HG03571 (cell line): ENCODE measurements around the gene TRIM50.
"Not testable (repeated sequence)": the region's sequence is repeated elsewhere in the genome, so short reads cannot be mapped to it uniquely, and the experiment has no call there.

Experiments
- ATAC-seq: cut with Tn5 transposase; IDR thresholded peaks from one replicate; pipeline ENCODE4 v1.9.1; 2021; ENCODE audit not compliant: unreplicated experiment

Gene TRIM50

GRCh38 chr7:73350306-73351068 is 22.6 kb upstream of the TRIM50 start:
- ATAC-seq, result no peak

DNA sequence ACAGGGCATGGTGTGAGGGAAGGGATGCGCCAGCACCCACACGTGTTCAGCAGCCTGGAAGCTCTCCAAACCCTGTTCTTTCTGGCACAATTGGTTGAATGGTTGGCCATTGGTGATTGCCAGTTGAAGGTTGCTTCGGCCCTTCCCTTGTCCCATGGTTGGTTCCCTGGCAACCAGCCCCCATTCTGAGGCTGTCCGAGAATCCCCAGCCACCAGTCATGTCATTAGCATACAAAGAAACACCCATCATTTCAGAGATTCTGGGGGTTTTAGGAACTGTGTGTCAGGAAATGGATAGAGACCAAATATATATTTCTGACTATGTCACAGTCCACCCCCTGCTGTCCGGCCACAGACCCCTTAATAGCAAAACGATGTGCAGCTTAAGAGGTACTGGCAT is 21.9 kb upstream of the TRIM50 start:
- no peak for ATAC-seq

DNA sequence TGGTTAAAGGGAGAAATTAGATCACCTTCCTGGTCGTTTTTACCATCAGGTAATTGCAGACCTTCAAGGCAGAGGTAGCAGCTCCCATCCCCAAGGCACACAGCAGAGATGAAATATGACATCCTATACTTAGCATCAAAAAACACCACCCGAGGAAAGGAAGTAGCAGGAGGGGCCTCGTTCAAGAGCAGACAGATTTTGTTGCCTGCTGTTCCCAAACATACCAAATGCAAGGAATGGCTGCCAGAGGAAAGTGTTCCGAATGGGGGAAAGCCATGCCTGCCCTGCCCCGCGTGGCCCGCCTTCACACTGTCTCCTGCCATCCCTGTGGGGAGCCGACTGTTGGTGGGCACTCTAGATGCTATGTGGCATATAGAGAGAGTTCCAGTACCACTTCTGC is 18.1 kb upstream of the TRIM50 start:
- ATAC-seq, result no peak

DNA sequence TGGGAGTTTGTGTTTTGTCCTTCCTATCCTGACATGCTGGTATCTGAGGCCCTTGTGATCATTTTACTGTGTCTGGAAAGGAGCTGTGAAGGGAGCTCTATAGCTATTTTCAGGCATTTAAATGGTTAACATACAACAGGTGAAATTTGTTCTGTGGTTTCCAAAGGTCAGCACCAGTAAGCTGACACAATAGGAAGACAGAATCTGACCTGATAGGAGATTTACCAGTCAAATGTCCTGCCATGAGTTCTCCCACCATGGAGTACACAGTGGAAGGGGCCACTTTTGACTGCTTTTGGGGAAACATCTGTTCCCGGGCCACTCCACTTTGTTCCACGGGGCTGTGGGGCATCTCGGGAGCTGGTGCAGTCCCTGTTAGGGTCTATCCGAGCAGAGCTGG is 17.7 kb upstream of the TRIM50 start:
- ATAC-seq, result no peak

DNA sequence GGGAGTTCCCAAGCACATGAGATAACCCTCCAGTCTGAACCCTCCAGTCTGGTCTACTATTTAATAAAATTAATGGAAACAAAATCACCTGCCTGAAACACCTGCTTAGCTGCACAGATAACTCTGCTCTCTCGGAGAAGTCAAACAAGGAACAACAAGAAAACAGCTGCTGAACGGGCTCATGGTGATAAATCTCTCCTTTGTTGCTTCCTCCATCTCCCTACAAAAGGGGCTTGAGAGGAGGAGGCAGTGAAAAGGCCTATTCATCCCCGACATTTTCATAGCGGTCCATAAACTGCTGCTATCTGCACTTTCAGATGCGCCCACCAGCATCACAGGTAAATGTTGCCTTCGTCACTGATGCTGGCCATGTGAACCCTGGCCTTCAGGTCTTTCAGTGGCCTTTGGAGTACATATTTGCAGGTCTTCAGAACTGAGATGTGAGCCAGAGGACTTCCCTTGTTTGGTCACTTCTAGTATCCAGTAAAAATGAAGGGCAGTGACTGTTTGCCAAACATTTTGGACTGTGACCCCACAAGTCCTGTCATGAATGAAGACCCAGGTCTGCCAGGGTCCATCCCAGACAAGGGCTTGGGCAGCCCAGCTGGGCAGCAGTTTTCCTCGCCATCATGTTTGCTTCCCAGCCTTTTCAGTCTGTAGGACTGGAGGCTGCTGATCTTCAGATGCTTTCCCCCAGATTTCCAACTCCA is 15.9 kb upstream of the TRIM50 start:
- ATAC-seq, result no peak

DNA sequence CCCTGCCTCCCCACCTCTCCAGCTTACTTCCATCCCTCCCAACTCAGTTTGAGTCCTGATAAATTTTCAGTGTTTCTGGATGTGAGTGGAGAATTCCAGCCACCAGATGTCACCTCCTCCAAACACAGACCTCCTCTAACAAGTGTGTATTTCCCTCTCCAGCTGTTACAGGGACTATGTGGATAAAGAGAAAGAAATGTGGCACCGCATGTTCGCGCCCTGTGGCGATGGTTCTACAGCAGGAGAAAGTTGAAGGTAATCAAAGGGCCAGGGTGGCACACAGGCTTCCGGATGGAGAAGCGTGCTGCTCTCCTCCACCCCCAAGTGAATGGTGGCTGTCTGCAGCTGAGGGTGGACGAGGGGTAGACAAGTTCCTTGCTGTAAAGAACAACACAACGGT is 14.8 kb upstream of the TRIM50 start:
- ATAC-seq, result no peak

GRCh38 chr7:73341877-73342276 is 14.0 kb upstream of the TRIM50 start:
- ATAC-seq, result no peak

GRCh38 chr7:73340514-73340913 is 12.6 kb upstream of the TRIM50 start:
- ATAC-seq, result no peak

GRCh38 chr7:73338321-73338720 is 10.4 kb upstream of the TRIM50 start:
- no peak for ATAC-seq

DNA sequence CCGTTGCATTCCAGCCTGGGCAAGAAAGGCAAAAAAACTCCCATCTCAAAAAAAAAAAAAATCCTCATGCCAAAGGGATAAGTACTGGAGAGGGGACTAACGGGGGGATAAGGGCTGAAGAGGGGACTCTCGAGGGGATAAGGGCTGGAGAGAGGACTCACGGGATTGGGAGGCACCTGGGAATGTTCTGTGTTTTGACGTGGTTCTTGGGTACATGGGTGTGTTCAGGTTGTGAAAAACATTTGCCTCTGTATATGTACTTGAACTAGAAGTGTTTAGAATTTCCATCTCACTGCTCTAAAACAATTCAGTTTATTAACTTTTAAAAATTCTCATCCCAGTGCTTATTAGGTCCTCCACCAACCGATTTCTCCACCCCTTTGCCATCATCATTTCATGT is 4.6 kb upstream of the TRIM50 start:
- no peak for ATAC-seq

GRCh38 chr7:73330772-73331171 is 2.9 kb upstream of the TRIM50 start:
- no peak for ATAC-seq

GRCh38 chr7:73329861-73330581 is 2.1 kb upstream of the TRIM50 start:
- no peak for ATAC-seq

GRCh38 chr7:73328696-73329095 is 814 bp upstream of the TRIM50 start:
- ATAC-seq, result no peak

GRCh38 chr7:73327449-73327848 is 433 bp downstream of the TRIM50 start:
- not testable (repeated sequence) for ATAC-seq

DNA sequence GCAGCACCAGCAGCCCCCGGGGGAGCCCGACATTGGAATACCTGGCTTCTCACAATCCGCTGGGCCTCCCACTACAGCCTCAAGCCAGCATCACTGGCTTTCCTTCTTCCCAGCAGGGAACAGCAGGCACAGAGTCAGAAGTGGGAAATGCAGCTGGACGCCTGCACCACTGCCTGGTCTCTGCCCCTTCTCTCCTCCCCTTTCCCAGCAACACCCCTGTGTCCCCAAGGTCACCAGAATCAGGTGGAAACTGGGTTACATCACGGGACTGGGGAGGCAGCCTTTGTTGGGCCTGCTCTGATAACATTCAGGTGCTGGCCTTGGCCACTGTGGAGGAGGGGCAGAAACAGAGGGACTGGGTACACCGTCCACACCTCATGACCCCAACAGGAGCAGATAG is 2.5 kb downstream of the TRIM50 start:
- ATAC-seq, result not testable (repeated sequence)

DNA sequence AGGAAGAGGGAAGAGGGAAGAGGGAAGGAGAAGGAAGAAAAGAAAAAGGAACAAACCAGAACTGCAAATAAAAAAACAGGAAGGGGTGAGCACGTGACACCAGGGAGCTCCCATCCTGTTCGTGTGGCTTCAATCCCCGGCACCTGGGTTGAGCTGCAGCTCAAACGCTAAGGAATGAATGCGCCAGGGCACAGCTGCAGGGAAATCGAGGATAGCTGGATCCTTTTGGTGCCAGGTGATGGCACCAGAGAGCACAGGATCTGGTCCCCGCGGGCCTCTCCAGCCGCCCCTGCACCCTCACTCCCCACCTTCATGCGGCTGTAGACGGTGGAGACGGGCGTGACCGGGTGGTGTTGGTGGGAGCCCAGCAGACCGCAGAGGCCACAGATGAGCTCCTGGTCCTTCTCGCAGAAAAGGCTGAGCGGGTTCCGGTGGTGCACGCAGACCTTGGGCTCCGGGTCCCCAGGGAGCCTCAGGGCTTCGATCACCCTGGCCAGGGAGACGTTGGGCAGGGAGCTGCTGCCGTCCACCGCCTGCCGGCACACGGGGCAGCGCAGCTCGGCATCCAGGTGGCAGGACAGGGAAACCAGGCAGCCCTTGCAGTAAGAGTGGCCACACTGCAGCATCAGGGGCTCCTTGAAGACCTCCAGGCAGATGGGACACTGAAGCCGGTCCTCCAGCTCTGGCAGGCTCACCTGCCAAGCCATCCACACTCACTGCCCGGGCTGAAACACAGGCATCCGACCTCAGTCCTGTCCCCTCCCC is 3.6 kb downstream of the TRIM50 start:
- ATAC-seq, result not testable (repeated sequence)

GRCh38 chr7:73323434-73324080 is 4.3 kb downstream of the TRIM50 start:
- not testable (repeated sequence) for ATAC-seq

DNA sequence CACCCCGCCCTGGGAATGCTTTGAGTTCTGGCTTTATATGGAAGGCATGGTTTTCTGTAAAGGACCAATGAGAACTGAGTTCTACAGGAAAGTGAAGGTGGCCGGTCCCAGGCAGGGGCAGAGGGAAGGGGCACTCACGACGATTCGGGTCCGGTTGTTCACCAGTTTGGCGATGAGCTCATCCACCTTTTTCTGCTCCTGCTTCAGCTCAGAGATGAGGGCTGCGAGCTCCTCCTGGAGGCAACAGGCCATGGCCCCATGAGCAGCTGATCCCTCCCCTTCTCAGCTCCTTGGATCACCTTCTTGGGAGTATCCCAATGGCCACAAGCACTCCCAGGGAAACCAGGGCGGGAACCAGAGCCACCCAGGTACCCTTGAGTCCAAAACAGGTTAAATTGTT is 7.9 kb downstream of the TRIM50 start:
- ATAC-seq, result not testable (repeated sequence)

DNA sequence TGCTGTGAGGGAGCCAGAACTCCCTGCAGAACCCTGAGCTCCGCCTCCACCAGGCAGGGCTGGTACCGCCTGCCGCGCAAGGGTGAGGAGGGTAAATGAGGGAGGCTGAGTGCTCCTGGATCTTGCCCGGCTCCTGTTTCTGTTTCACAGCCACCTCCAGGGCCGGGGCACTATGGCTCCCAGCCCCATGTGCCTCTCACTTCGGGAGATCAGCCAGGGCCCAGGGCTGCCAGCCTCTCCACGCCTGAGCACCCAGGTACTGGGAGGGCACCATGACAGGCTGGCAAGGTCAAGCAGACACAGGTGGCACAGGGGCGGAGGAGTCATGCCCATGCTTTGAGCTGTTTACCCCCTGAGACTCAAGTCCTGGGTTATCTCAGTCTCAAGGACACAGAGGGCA is 8.3 kb downstream of the TRIM50 start:
- ATAC-seq, result not testable (repeated sequence)

- ATAC-seq, result not testable (repeated sequence)
Measured at GRCh38 chr7:73318656-73319204, 9.2 kb downstream of the TRIM50 start.
